MM.1S (cell line): ENCODE data around the gene TCF12.

Experiments
- EZH2phosphoT487 ChIP-seq: fragments of 300-600 bp; sonication (generic); IDR thresholded peaks from 2 replicates; pipeline ENCODE4 v1.6.1; 2018; ENCODE audit warnings: antibody characterized with exemption, low read length
- TF ChIP-seq, protein P1 (sequence below): fragments of 300-600 bp; sonication (generic); IDR thresholded peaks from 2 replicates; pipeline ENCODE4 v1.5.1; 2016; ENCODE audit warnings: antibody characterized with exemption, low read length, mixed read lengths

- TF ChIP-seq, protein P1, sequence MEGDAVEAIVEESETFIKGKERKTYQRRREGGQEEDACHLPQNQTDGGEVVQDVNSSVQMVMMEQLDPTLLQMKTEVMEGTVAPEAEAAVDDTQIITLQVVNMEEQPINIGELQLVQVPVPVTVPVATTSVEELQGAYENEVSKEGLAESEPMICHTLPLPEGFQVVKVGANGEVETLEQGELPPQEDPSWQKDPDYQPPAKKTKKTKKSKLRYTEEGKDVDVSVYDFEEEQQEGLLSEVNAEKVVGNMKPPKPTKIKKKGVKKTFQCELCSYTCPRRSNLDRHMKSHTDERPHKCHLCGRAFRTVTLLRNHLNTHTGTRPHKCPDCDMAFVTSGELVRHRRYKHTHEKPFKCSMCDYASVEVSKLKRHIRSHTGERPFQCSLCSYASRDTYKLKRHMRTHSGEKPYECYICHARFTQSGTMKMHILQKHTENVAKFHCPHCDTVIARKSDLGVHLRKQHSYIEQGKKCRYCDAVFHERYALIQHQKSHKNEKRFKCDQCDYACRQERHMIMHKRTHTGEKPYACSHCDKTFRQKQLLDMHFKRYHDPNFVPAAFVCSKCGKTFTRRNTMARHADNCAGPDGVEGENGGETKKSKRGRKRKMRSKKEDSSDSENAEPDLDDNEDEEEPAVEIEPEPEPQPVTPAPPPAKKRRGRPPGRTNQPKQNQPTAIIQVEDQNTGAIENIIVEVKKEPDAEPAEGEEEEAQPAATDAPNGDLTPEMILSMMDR: no peak
- no peak for TF ChIP-seq EZH2phosphoT487
Observed at GRCh38 chr15:57286446-57287122, 368.1 kb downstream of the TCF12 start.
